ENCODE results near the gene TUBGCP3.

DNA sequence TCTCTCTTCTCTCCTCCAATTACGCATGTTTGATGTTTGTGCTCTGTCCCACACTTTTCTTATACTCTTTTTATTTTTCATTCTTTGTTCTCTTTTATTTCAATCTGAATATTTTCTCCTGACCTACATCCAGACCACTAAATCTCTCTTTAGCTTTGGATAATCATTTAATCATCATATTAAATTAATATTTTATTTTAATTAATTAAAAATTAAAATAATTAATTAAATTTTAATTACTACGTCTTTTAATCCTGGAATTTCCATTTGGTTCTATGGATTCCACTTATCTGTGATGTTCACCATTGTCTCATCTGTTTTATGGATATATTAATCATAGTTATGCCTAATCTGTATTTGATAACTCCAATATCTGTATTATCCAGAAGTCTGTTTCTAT lies 149.4 kb downstream of the TUBGCP3 start:
- TF ChIP-seq POLR2A (IDR thresholded peaks at IDR 0.05; ENCODE audit: low read length): no peak
- TF ChIP-seq GATA1 (IDR thresholded peaks at IDR 0.05; ENCODE audit: low read depth, low read length): no peak

Data from erythroblast (primary cell).